Astrocyte of the cerebellum (primary cell): ENCODE measurements around the gene ABLIM2.

Experiments used
- DNase-seq: peaks from one replicate; pipeline ENCODE4 v3.0.0-alpha.2; 2011; ENCODE audit warnings: low read depth
- H3K4me3 ChIP-seq: 2 replicates; pipeline ENCODE4 v1.5.1; 2011; ENCODE audit warnings: mild to moderate bottlenecking, low read depth, low read length, moderate library complexity
- CTCF ChIP-seq: IDR thresholded peaks from 2 replicates; pipeline ENCODE4 v1.5.1; 2012; ENCODE audit warnings: low read length, low read depth, moderate library complexity, mild to moderate bottlenecking; ENCODE audit errors: missing control alignments
- in situ Hi-C: cut with HindIII; loops from 2 replicates; pipeline ENCODE4 v1.10.0; 2017; ENCODE audit warnings: low sequenced_read_pairs

Gene ABLIM2

DNA sequence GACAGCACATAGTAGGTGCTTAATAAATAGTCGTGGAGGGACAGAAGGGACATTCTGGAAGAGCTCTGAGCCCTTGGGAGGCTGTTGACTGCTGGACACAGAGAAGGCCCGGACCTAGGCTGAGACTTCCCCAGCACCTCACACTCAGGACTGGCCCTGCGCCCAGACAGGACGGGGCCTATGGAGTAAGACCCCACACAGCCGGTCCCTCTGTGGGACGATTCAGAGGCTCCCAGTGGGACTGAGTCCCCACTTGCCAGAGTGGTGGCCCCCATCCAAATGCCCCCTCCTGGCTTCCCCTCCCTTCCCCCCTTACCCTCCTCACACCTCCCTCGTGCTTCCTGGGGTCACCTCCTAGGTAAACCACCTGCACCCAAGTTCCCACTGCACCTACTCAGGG, 8.9 kb downstream of the ABLIM2 start:
- in situ Hi-C loops: no loop called here
- H3K4me3 ChIP-seq: no peak overlapping the region
- no peak for TF ChIP-seq CTCF
- DNase-seq: no peak

DNA sequence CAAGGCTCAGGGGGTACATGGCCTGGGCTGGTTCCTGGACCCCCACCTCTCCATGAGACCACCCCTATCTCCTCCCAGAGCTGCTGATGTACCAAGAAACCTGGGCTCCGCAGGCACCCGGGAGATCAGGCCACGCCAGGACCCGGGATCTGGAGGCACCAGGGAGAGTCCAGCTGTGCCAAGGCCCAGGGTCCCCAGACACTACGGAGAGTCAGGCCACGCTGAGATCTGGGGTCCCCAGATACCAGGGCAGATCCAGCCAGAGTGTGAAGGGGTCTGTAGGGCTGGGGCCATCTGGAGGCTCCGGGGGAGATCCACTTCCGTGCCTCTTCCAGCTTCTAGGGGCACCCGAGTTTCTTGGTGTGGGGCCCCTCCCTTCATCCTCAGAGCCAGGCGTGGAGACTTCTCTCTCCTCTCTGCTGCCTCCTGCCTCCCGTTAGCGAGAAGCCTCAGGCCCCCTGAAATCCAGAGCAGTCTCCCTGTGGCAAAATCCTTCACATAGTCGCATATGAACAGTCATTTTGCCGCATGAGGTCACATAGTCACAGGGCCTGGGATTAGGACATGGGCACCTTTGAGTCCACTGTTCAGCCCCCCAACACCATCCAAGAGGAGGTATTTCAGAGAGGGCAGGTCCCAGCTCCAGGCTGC, 9.7 kb downstream of the ABLIM2 start:
- TF ChIP-seq CTCF: no peak
- DNase-seq: no peak
- in situ Hi-C loops: no loop called here
- no peak overlapping the region for H3K4me3 ChIP-seq

GRCh38 chr4:8148159-8148558, 10.5 kb downstream of the ABLIM2 start:
- in situ Hi-C loops: no loop called here
- no peak for DNase-seq
- no peak for TF ChIP-seq CTCF
- H3K4me3 ChIP-seq: no peak overlapping the region

- in situ Hi-C loops: no loop called here
- DNase-seq: no peak
- TF ChIP-seq CTCF: no peak
- H3K4me3 ChIP-seq: no peak overlapping the region
Measured at GRCh38 chr4:8147231-8147970, 11.2 kb downstream of the ABLIM2 start.

- H3K4me3 ChIP-seq: no peak overlapping the region
- in situ Hi-C loops: no loop called here
- DNase-seq: no peak
- no peak for TF ChIP-seq CTCF
Measured at GRCh38 chr4:8146157-8146556, 12.5 kb downstream of the ABLIM2 start.

DNA sequence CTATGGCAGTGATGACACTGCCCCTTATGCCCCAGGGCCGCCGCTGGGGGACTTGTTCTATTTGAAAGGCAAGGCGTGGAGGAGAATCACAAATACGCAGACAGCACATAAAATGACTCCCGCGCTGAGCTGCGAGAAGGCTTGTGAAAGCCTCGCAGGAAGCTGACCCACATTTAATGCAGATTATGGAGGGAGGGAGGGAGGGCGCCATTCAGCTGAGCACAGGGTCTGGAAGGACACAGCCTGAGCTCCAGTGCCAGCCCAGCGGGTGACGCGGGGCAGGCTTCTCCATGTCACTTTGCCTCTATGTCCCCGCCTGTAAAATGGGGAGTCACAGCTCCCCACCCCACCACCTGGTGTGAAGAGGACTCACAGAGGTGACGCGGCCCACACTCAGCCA, 14.3 kb downstream of the ABLIM2 start:
- TF ChIP-seq CTCF: no peak
- no peak for DNase-seq
- in situ Hi-C loops: no loop called here
- H3K4me3 ChIP-seq: no peak overlapping the region
